ENCODE data around the gene PSD. TPM values are rescaled to one million over a fixed set of nuclear protein-coding genes. Genes with fewer than 3 reads are reported as not detected.

Gene PSD
- total RNA-seq, 1 donor from 2014 or later, result 88.5 TPM

DNA sequence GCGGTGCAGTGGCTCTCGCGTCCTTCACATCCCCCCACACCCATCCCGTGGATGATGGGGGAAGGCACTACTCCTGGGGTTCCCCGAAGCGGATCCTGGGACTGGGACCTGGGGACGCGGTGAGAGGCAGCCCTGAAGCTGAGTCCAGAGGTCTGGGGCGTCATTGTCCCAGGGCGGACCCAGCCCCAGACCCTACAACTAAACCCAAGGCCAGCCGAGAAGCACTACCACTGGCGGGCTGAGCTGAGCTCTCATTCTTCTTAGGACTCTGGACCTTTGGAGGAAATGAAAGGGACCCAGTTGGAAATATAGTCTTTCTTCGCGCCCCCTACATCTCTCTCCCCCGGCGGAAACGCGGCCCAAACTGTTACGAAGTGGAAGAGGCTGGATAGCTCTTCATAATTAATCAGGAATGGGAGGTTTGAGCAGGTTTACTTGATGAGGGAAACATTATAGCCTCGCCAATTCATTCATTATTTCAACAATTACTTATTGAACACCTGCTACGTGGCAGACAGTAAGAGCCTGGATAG, 1.7 kb upstream of the PSD start:
- Mint-ChIP-seq H3K4me1 (ENCODE audit: low read depth, unreplicated experiment) (peaks cover 16% of the 10 kb centered on the region), H3K27ac (ENCODE audit: unreplicated experiment) (peak overlapping the region; percentile 98), H3K36me3 (ENCODE audit: unreplicated experiment) (no peaks in the 10 kb centered on the region), H3K27me3 (ENCODE audit: unreplicated experiment) (peaks cover 13% of the 10 kb centered on the region), H3K4me3 (ENCODE audit: unreplicated experiment) (peak overlapping the region; percentile 84), H3K9me3 (ENCODE audit: unreplicated experiment) (peaks cover 12% of the 10 kb centered on the region)
- DNase-seq, result no peak
- TF ChIP-seq, protein P1, sequence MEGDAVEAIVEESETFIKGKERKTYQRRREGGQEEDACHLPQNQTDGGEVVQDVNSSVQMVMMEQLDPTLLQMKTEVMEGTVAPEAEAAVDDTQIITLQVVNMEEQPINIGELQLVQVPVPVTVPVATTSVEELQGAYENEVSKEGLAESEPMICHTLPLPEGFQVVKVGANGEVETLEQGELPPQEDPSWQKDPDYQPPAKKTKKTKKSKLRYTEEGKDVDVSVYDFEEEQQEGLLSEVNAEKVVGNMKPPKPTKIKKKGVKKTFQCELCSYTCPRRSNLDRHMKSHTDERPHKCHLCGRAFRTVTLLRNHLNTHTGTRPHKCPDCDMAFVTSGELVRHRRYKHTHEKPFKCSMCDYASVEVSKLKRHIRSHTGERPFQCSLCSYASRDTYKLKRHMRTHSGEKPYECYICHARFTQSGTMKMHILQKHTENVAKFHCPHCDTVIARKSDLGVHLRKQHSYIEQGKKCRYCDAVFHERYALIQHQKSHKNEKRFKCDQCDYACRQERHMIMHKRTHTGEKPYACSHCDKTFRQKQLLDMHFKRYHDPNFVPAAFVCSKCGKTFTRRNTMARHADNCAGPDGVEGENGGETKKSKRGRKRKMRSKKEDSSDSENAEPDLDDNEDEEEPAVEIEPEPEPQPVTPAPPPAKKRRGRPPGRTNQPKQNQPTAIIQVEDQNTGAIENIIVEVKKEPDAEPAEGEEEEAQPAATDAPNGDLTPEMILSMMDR (IDR thresholded peaks at IDR 0.05; ENCODE audit: partially characterized antibody, unreplicated experiment), result no peak

DNA sequence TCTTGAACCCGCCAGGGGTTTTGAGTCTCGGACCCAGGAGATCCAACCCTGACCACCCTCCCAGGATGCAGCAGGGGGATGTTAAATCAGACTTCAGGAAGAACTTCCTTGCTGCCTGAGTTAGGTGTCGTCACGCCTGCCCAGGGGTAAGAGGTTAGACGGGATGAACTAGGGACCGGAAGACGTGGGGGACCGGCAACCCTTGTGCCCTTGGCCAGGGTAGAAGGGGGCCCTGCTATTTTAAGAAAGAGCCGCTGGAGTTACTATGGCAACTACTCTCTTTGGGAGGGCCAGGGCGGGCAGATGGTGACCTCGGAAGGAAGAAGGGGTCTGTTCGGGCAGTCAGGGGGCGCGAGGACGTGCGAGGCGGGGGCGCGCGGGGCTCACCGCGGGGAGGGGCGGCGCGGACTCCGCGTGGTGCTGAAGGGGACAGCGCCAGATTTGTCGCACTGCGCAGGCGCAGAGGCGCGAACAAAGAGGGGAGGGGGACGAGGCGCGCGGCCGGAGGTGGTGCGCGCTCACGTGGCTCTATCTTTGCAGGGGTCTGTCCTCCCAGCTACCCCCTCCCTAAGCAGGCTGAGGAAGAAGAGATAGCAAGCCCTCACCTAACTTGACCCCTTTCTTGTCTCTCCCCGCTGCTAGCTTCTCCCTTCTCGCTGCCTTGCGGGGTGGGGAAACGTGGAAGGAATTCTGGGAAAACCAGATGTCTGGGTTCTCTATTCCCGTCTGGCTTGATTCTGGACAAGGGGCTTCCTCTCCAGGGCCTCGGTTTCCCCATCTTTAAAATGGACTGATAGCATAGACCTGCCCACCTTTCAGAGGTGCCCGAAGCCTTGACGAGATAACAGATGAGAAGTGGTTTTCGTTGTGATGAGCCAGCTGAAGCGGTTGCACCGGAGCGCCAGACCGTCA, 940 bp upstream of the PSD start:
- DNase-seq, result peak; percentile 88
- TF ChIP-seq, protein P1 (IDR thresholded peaks at IDR 0.05; ENCODE audit: partially characterized antibody, unreplicated experiment), result no peak
- Mint-ChIP-seq H3K27ac (ENCODE audit: unreplicated experiment) (peak overlapping the region; percentile 98), H3K36me3 (ENCODE audit: unreplicated experiment) (no peaks in the 10 kb centered on the region), H3K27me3 (ENCODE audit: unreplicated experiment) (peaks cover 12% of the 10 kb centered on the region), H3K4me3 (ENCODE audit: unreplicated experiment) (peak overlapping the region; percentile 84), H3K9me3 (ENCODE audit: unreplicated experiment) (peaks cover 12% of the 10 kb centered on the region), H3K4me1 (ENCODE audit: low read depth, unreplicated experiment) (peaks cover 19% of the 10 kb centered on the region)

DNA sequence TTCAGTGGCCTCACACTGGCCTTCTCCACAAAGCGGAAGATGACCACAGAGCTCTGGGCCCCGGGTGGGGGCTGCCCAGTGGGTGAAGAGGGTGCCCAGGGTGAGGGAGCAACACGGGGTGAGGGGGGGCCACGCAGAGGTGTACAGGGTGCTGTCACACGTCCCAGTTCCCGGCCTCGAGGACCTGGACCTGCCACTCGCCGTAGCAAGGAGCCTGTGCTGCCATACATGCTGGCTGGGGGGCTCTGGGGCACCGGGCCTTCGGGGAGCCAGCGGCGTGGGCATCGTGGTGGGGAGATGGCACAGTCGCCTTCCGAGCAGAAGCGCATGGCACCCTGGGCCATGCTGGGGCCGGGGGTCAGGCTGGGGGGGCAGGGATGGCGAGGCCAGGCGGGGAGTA, 1.9 kb downstream of the PSD start:
- Mint-ChIP-seq H3K36me3 (ENCODE audit: unreplicated experiment) (no peaks in the 10 kb centered on the region), H3K9me3 (ENCODE audit: unreplicated experiment) (peaks cover 14% of the 10 kb centered on the region), H3K4me1 (ENCODE audit: low read depth, unreplicated experiment) (peaks cover 37% of the 10 kb centered on the region), H3K4me3 (ENCODE audit: unreplicated experiment) (no peak overlapping the region), H3K27me3 (ENCODE audit: unreplicated experiment) (peaks cover 13% of the 10 kb centered on the region), H3K27ac (ENCODE audit: unreplicated experiment) (no peak overlapping the region)
- DNase-seq, result no peak
- TF ChIP-seq, protein P1 (IDR thresholded peaks at IDR 0.05; ENCODE audit: partially characterized antibody, unreplicated experiment), result no peak

DNA sequence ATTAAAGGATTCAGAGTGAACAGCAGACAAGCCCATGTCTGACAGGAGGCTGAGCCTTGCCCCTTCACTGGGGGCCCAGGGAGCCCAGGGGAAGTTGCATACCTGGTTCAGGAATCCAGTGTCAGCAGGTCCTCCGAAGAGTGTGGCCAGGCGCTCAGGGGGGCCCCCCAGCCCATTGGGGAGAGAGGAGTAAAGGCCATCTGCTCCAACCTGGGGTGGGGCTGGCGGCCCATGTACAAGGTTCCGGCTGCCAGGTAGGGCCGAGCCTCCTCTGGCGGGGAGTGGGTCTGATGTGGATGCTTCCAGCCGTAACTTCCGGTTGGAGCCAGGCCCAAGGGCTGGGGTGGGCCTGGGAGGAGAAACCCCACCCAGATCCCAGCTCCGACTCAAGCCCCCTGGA, 2.3 kb downstream of the PSD start:
- peak overlapping the region; percentile 77 for H3K4me3 Mint-ChIP-seq (ENCODE audit: unreplicated experiment)
- TF ChIP-seq, protein P1 (IDR thresholded peaks at IDR 0.05; ENCODE audit: partially characterized antibody, unreplicated experiment), result no peak
- peaks cover 17% of the 10 kb centered on the region for H3K27me3 Mint-ChIP-seq (ENCODE audit: unreplicated experiment)
- peaks cover 41% of the 10 kb centered on the region for H3K4me1 Mint-ChIP-seq (ENCODE audit: low read depth, unreplicated experiment)
- DNase-seq, result no peak
- peaks cover 16% of the 10 kb centered on the region for H3K9me3 Mint-ChIP-seq (ENCODE audit: unreplicated experiment)
- no peaks in the 10 kb centered on the region for H3K36me3 Mint-ChIP-seq (ENCODE audit: unreplicated experiment)
- peak overlapping the region; percentile 84 for H3K27ac Mint-ChIP-seq (ENCODE audit: unreplicated experiment)

DNA sequence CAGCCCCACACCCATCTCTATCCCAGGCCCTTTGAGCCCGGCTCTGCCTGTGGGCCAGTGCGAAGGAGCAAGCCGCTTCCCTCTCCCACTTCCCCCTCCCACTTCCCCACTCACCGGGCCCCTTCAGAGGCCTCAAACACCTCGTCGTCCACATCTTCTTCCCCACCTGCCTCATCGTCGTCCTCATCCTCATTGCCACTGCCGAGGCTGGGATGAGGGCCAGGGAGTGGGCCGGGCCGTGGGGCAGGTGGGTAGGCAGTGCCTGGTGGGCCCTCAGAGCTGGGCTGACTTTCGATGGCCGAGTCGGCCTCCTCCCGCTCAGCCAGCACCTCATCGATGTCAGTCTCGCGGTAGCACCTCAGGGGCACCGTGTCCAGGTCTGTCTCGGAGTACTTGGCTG, 3.8 kb downstream of the PSD start:
- DNase-seq, result no peak
- peaks cover 51% of the 10 kb centered on the region for H3K4me1 Mint-ChIP-seq (ENCODE audit: low read depth, unreplicated experiment)
- no peaks in the 10 kb centered on the region for H3K36me3 Mint-ChIP-seq (ENCODE audit: unreplicated experiment)
- H3K27ac Mint-ChIP-seq (ENCODE audit: unreplicated experiment), result peak overlapping the region; percentile 99
- H3K27me3 Mint-ChIP-seq (ENCODE audit: unreplicated experiment), result peaks cover 18% of the 10 kb centered on the region
- H3K4me3 Mint-ChIP-seq (ENCODE audit: unreplicated experiment), result no peak overlapping the region
- TF ChIP-seq, protein P1 (IDR thresholded peaks at IDR 0.05; ENCODE audit: partially characterized antibody, unreplicated experiment), result no peak
- peaks cover 21% of the 10 kb centered on the region for H3K9me3 Mint-ChIP-seq (ENCODE audit: unreplicated experiment)
